Measurements from ENCODE around the gene WNT7A. TPM values are rescaled to one million over a fixed set of nuclear protein-coding genes. Genes with fewer than 3 reads are reported as not detected.

WNT7A gene
- total RNA-seq, 1 donor from 2014 or later: not detected

GRCh38 chr3:13776253-13777050, 103.4 kb downstream of the WNT7A start:
- Mint-ChIP-seq H3K36me3 (ENCODE audit: low read depth, unreplicated experiment) (no peaks in the 10 kb centered on the region), H3K27ac (ENCODE audit: unreplicated experiment) (no peak overlapping the region), H3K9me3 (ENCODE audit: unreplicated experiment) (no peaks in the 10 kb centered on the region), H3K27me3 (ENCODE audit: unreplicated experiment) (peaks cover 2% of the 10 kb centered on the region), H3K4me1 (ENCODE audit: unreplicated experiment) (no peaks in the 10 kb centered on the region), H3K4me3 (ENCODE audit: unreplicated experiment) (no peak overlapping the region)
- TF ChIP-seq CTCF (IDR thresholded peaks at IDR 0.05; ENCODE audit: unreplicated experiment): no peak
- DNase-seq (ENCODE audit: low spot score): no peak

- Mint-ChIP-seq H3K4me3 (ENCODE audit: unreplicated experiment) (no peak overlapping the region), H3K9me3 (ENCODE audit: unreplicated experiment) (no peaks in the 10 kb centered on the region), H3K4me1 (ENCODE audit: unreplicated experiment) (peaks cover 9% of the 10 kb centered on the region), H3K27ac (ENCODE audit: unreplicated experiment) (peak overlapping the region; percentile 43), H3K36me3 (ENCODE audit: low read depth, unreplicated experiment) (no peaks in the 10 kb centered on the region), H3K27me3 (ENCODE audit: unreplicated experiment) (peaks cover 2% of the 10 kb centered on the region)
- no peak for TF ChIP-seq CTCF (IDR thresholded peaks at IDR 0.05; ENCODE audit: unreplicated experiment)
- no peak for DNase-seq (ENCODE audit: low spot score)
Measured at GRCh38 chr3:13772885-13773745, 106.8 kb downstream of the WNT7A start.

- H3K4me3 Mint-ChIP-seq (ENCODE audit: unreplicated experiment): no peak overlapping the region
- no peak for TF ChIP-seq CTCF (IDR thresholded peaks at IDR 0.05; ENCODE audit: unreplicated experiment)
- peaks cover 2% of the 10 kb centered on the region for H3K27me3 Mint-ChIP-seq (ENCODE audit: unreplicated experiment)
- no peak for DNase-seq (ENCODE audit: low spot score)
- no peaks in the 10 kb centered on the region for H3K9me3 Mint-ChIP-seq (ENCODE audit: unreplicated experiment)
- peaks cover 9% of the 10 kb centered on the region for H3K4me1 Mint-ChIP-seq (ENCODE audit: unreplicated experiment)
- H3K27ac Mint-ChIP-seq (ENCODE audit: unreplicated experiment): no peak overlapping the region
- no peaks in the 10 kb centered on the region for H3K36me3 Mint-ChIP-seq (ENCODE audit: low read depth, unreplicated experiment)
Measured at GRCh38 chr3:13772321-13772745, 107.5 kb downstream of the WNT7A start.

- Mint-ChIP-seq H3K27me3 (ENCODE audit: unreplicated experiment) (no peaks in the 10 kb centered on the region), H3K27ac (ENCODE audit: unreplicated experiment) (no peak overlapping the region), H3K36me3 (ENCODE audit: low read depth, unreplicated experiment) (no peaks in the 10 kb centered on the region), H3K4me1 (ENCODE audit: unreplicated experiment) (peaks cover 9% of the 10 kb centered on the region), H3K4me3 (ENCODE audit: unreplicated experiment) (no peak overlapping the region), H3K9me3 (ENCODE audit: unreplicated experiment) (no peaks in the 10 kb centered on the region)
- TF ChIP-seq CTCF (IDR thresholded peaks at IDR 0.05; ENCODE audit: unreplicated experiment): no peak
- DNase-seq (ENCODE audit: low spot score): no peak
Measured at GRCh38 chr3:13771496-13771895, 108.4 kb downstream of the WNT7A start.

Measured in endothelial cell (in vitro differentiated cells).